ENCODE results near the gene SZT2.
"Not testable (repeated sequence)": the region's sequence is repeated elsewhere in the genome, so short reads cannot be mapped to it uniquely, and the experiment has no call there.

Gene SZT2

GRCh38 chr1:43484367-43484766 lies 94.7 kb downstream of the SZT2 start:
- DNase-seq (ENCODE audit: low read depth in 1 of 2, low spot score in 1 of 2), result no peak

GRCh38 chr1:43488165-43488564 lies 98.5 kb downstream of the SZT2 start:
- DNase-seq (ENCODE audit: low read depth in 1 of 2, low spot score in 1 of 2), result no peak

DNA sequence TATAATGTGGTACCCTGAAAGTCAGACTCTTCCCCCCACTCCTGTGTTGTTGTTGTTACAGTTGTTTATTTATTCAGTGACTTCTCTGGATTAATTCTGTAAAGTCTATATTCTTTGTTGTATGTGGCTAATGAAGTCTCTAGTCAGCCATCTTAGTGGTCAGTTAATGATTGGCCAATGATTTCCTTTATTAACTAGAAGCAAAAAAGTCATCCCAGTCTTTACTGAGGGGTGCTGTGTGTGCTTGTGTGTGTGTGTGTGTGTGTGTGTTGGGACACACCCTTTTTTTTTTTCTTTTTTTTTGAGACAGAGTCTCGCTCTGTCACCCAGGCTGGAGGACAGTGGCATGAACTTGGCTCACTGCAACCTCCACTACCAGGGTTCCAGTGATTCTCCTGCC lies 101.4 kb downstream of the SZT2 start:
- DNase-seq (ENCODE audit: low read depth in 1 of 2, low spot score in 1 of 2), result no peak

GRCh38 chr1:43492826-43493225 lies 103.1 kb downstream of the SZT2 start:
- no peak for DNase-seq (ENCODE audit: low read depth in 1 of 2, low spot score in 1 of 2)

GRCh38 chr1:43493661-43494450 lies 104.2 kb downstream of the SZT2 start:
- DNase-seq (ENCODE audit: low read depth in 1 of 2, low spot score in 1 of 2), result no peak

GRCh38 chr1:43495204-43495603 lies 105.5 kb downstream of the SZT2 start:
- no peak for DNase-seq (ENCODE audit: low read depth in 1 of 2, low spot score in 1 of 2)

DNA sequence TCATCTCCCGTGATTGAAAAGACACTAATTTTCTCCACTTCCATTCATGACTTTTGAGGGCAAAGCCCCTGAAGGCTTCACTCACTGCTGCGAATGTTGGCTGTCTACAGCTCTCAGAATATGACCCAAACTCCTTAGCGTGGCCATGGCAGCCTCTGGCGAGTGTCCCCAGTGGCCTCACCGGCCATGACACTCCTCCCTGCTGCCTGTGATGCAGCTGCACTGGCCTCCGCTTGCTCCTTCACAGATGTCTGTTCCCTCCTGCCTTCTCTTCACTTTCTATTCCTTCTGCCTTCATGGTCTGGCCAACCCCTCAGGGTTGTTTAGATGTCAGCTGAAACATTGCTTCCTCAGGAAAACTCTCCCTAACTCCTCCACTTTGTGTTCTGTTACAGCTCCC lies 110.2 kb downstream of the SZT2 start:
- no peak for DNase-seq (ENCODE audit: low read depth in 1 of 2, low spot score in 1 of 2)

- not testable (repeated sequence) for DNase-seq (ENCODE audit: low read depth in 1 of 2, low spot score in 1 of 2)
These were observed 112.1 kb downstream of the SZT2 start for GRCh38 chr1:43501806-43502205.

DNA sequence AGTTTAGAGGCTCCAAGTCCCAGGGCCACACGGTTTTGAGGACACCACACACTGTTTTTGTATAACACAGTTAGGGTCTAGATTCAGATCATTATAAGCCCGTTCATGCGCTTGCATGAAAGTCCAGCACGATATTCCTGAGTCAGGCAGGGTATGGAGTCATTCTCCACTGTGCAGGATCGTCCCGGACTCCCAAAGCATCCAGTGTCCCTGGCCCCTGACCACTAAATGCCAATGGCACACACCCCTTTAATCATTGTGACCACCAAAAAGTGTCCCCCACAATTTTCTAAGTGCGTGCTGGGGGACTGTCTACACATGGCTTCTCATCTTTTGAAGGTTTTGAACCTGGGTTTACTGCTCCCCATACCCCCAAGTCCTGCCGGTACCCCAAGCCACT lies 113.8 kb downstream of the SZT2 start:
- no peak for DNase-seq (ENCODE audit: low read depth in 1 of 2, low spot score in 1 of 2)
